Caco-2 (cell line): ENCODE measurements around the gene GJC3. TPM values are rescaled to one million over a fixed set of nuclear protein-coding genes. Genes with fewer than 3 reads are reported as not detected.
"Not testable (repeated sequence)": the region's sequence is repeated elsewhere in the genome, so short reads cannot be mapped to it uniquely, and the experiment has no call there.

Experiments
- BruUV-seq: library from RNA; stranded (reverse); fragments of 400-500 nt; replicated peaks from 2 replicates; lab custom pipeline; 2021; lab: Mats Ljungman, UMichigan
- CTCF ChIA-PET: fragments of 300-600 bp; sonication (Branson Sonifier 250); formaldehyde crosslinking; loops from one replicate; lab custom pipeline; 2022; ENCODE audit warnings: antibody characterized with exemption; lab: Charles Lee
- POLR2A ChIA-PET: fragments of 300-600 bp; sonication (Branson Sonifier 250); formaldehyde crosslinking; loops from one replicate; lab custom pipeline; 2022; ENCODE audit warnings: antibody characterized with exemption; lab: Charles Lee
- DNase-seq, 2 experiments: peaks; one replicate each; pipeline versions ENCODE4 v3.0.0 to v3.0.0-alpha.2; 2020 to 2022
- H3K27me3 ChIP-seq: replicated peaks from 2 replicates; pipeline ENCODE4 v1.6.0; 2011; ENCODE audit warnings: low read length; ENCODE audit not compliant: control insufficient read depth, insufficient read depth
- H3K36me3 ChIP-seq: 2 replicates; pipeline ENCODE4 v1.5.1; 2011; ENCODE audit warnings: low read length; ENCODE audit not compliant: control insufficient read depth, insufficient read depth
- H3K4me1 ChIP-seq: fragments of 250-450 bp; sonication (Bioruptor Pico); 2 replicates; pipeline ENCODE4 v1.5.1; 2020; ENCODE audit warnings: mild to moderate bottlenecking
- H3K4me3 ChIP-seq: 2 replicates; pipeline ENCODE4 v1.5.1; 2011; ENCODE audit warnings: low read depth, mild to moderate bottlenecking, control low read depth, low read length
- H3K9me3 ChIP-seq: fragments of 250-450 bp; sonication (Bioruptor Pico); 2 replicates; pipeline ENCODE4 v1.5.1; 2020; ENCODE audit warnings: mild to moderate bottlenecking, moderate library complexity
- H3K27ac Mint-ChIP-seq: one replicate; pipeline ENCODE4 v1.8.0; 2022; ENCODE audit warnings: mixed read lengths; ENCODE audit not compliant: unreplicated experiment
- H3K27me3 Mint-ChIP-seq: one replicate; pipeline ENCODE4 v1.8.0; 2022; ENCODE audit warnings: mixed read lengths; ENCODE audit not compliant: insufficient read depth, unreplicated experiment
- H3K36me3 Mint-ChIP-seq: one replicate; pipeline ENCODE4 v1.8.0; 2022; ENCODE audit warnings: mild to moderate bottlenecking, mixed read lengths; ENCODE audit not compliant: insufficient read depth, unreplicated experiment
- H3K4me1 Mint-ChIP-seq: one replicate; pipeline ENCODE4 v1.8.0; 2022; ENCODE audit warnings: low read depth, mixed read lengths; ENCODE audit not compliant: unreplicated experiment
- H3K4me3 Mint-ChIP-seq: one replicate; pipeline ENCODE4 v1.8.0; 2022; ENCODE audit warnings: mild to moderate bottlenecking, moderate library complexity, mixed read lengths; ENCODE audit not compliant: unreplicated experiment
- H3K9me3 Mint-ChIP-seq: one replicate; pipeline ENCODE4 v1.8.0; 2022; ENCODE audit warnings: mixed read lengths; ENCODE audit not compliant: unreplicated experiment
- CTCF ChIP-seq, 2 experiments: fragments of 200-600 bp in 1 of 2; IDR thresholded peaks; 1 replicate in 1 of 2; 2 replicates in 1 of 2; pipeline versions ENCODE4 v1.5.1 to v1.8.0; 2011 to 2022; ENCODE audit warnings: antibody characterized with exemption in 1 of 2, control low read depth in 1 of 2, inconsistent platforms in 1 of 2, low read depth in 1 of 2, low read length in 1 of 2, mild to moderate bottlenecking in 1 of 2, moderate library complexity in 1 of 2; ENCODE audit not compliant: insufficient read depth in 1 of 2, severe bottlenecking in 1 of 2, unreplicated experiment in 1 of 2
- intact Hi-C: fragments of 100-400 bp; cut with micrococcal nuclease; formaldehyde crosslinking; loops from one replicate; pipeline ENCODE4 v1.10.0; 2022; ENCODE audit not compliant: unreplicated experiment
- total RNA-seq: library from RNA; stranded (reverse); gene quantifications from 2 replicates; pipeline ENCODE4 v1.2.3, GENCODE V29; 2022

GJC3 gene
- total RNA-seq, 1 experiment from 2014 or later: 0.27 TPM

- DNase-seq: no peak
- POLR2A ChIA-PET: no interaction called here
- H3K27me3 ChIP-seq: no peaks in the 10 kb centered on the region
- Mint-ChIP-seq H3K27me3 (peaks cover 10% of the 10 kb centered on the region), H3K9me3 (peaks cover 16% of the 10 kb centered on the region), H3K4me3 (no peak overlapping the region), H3K4me1 (no peaks in the 10 kb centered on the region), H3K36me3 (no peaks in the 10 kb centered on the region), H3K27ac (no peak overlapping the region)
- no peaks in the 10 kb centered on the region for H3K36me3 ChIP-seq
- no TSS peak for BruUV-seq
- H3K9me3 ChIP-seq: peaks cover 9% of the 10 kb centered on the region
- no peak overlapping the region for H3K4me3 ChIP-seq
- CTCF ChIA-PET: no interaction called here
- H3K4me1 ChIP-seq: no peaks in the 10 kb centered on the region
- TF ChIP-seq CTCF (IDR thresholded peaks at IDR 0.05; ENCODE audit: insufficient read depth in 1 of 2, low read depth in 1 of 2, low read length in 1 of 2, severe bottlenecking in 1 of 2, unreplicated experiment in 1 of 2): no peak
- intact Hi-C loops: no loop called here
Observed at GRCh38 chr7:99953649-99954048, 24.2 kb upstream of the GJC3 start.

- BruUV-seq, H3K27ac Mint-ChIP-seq, H3K36me3 ChIP-seq, H3K4me3 ChIP-seq, H3K4me3 Mint-ChIP-seq, intact Hi-C loops, H3K4me1 Mint-ChIP-seq, H3K27me3 ChIP-seq, POLR2A ChIA-PET, H3K9me3 ChIP-seq, H3K36me3 Mint-ChIP-seq, H3K4me1 ChIP-seq, DNase-seq: not testable (repeated sequence)
- CTCF ChIA-PET: interaction anchor here (0.7 kb wide), 1 partner anchor 1560 kb away, joined by 4 read pairs; no protein-coding TSS in a partner anchor
- peaks cover 10% of the 10 kb centered on the region for H3K27me3 Mint-ChIP-seq
- H3K9me3 Mint-ChIP-seq: peaks cover 17% of the 10 kb centered on the region
Observed at GRCh38 chr7:99952649-99953048, 23.2 kb upstream of the GJC3 start.

- H3K36me3 Mint-ChIP-seq, H3K4me1 Mint-ChIP-seq, H3K27ac Mint-ChIP-seq, BruUV-seq, CTCF ChIA-PET, H3K4me3 Mint-ChIP-seq, POLR2A ChIA-PET, H3K27me3 ChIP-seq, H3K36me3 ChIP-seq, DNase-seq, intact Hi-C loops, H3K9me3 ChIP-seq, H3K4me3 ChIP-seq, H3K4me1 ChIP-seq, H3K27me3 Mint-ChIP-seq: not testable (repeated sequence)
- peaks cover 17% of the 10 kb centered on the region for H3K9me3 Mint-ChIP-seq
Observed at GRCh38 chr7:99950819-99951218, 21.4 kb upstream of the GJC3 start.

- Mint-ChIP-seq H3K27me3 (no peaks in the 10 kb centered on the region), H3K36me3 (no peaks in the 10 kb centered on the region), H3K27ac (no peak overlapping the region), H3K4me3 (no peak overlapping the region), H3K9me3 (peaks cover 17% of the 10 kb centered on the region), H3K4me1 (no peaks in the 10 kb centered on the region)
- peak; percentile 12 to 20 for TF ChIP-seq CTCF (IDR thresholded peaks at IDR 0.05; ENCODE audit: insufficient read depth in 1 of 2, low read depth in 1 of 2, low read length in 1 of 2, severe bottlenecking in 1 of 2, unreplicated experiment in 1 of 2)
- no peak overlapping the region for H3K4me3 ChIP-seq
- BruUV-seq: no TSS peak
- DNase-seq: no peak
- no peaks in the 10 kb centered on the region for H3K36me3 ChIP-seq
- POLR2A ChIA-PET: no interaction called here
- no peaks in the 10 kb centered on the region for H3K4me1 ChIP-seq
- peaks cover 7% of the 10 kb centered on the region for H3K9me3 ChIP-seq
- intact Hi-C loops: no loop called here
- CTCF ChIA-PET: no interaction called here
- H3K27me3 ChIP-seq: no peaks in the 10 kb centered on the region
Observed at GRCh38 chr7:99949645-99950228, 20.3 kb upstream of the GJC3 start.
